Measurements from ENCODE around the gene ELF1.
A peak's percentile ranks its signal among the peaks of the same experiment; 100 is the strongest.
"Not testable (repeated sequence)": the region's sequence is repeated elsewhere in the genome, so short reads cannot be mapped to it uniquely, and the experiment has no call there.

ELF1 gene

GRCh38 chr13:40940841-40941240 lies 78.3 kb downstream of the ELF1 start:
- no peak for DNase-seq (ENCODE audit: low spot score)

GRCh38 chr13:40933508-40934204 lies 85.5 kb downstream of the ELF1 start:
- no peak for DNase-seq (ENCODE audit: low spot score)

- DNase-seq (ENCODE audit: low spot score): no peak
Observed at GRCh38 chr13:40932252-40932651, 86.9 kb downstream of the ELF1 start.

- DNase-seq (ENCODE audit: low spot score): no peak
Observed at GRCh38 chr13:40931719-40932118, 87.4 kb downstream of the ELF1 start.

DNA sequence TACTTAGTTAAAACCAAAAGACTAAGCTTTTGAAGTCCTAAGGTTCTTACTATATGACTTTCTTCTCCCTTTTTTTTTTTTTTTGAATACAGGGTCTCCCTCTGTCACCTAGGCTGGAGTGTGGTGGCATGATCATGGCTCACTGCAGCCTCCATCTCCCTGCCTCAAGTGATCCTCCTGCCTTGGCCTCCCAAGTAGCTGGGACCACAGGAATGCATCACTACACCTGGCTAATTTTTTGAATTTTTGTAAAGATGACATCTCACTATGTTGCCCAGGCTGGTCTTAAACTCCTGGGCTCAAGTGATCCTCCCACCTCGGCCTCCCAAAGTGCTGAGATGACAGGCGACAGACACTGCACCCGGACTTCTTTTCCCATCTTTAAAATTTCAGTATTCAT lies 89.2 kb downstream of the ELF1 start:
- not testable (repeated sequence) for DNase-seq (ENCODE audit: low spot score)

DNA sequence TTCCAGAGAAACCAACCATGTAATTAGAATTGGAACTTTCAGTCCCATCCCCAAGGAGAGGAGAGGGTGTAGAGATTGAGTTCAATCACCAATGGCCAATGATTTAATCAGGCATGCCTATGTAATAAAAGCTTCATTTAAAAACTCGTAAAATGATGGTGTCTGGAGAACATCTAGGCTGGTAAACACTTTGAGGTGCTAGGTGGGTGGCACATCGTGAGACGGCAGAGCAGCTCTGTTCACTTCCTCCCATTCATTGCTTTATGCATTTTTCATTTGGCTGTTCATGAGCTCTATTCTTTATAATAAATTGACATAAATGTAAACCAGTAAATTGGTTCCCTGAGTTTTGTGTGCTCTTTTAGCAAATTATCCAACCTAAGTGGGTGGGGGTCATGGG lies 90.1 kb downstream of the ELF1 start:
- no peak for DNase-seq (ENCODE audit: low spot score)

GRCh38 chr13:40927929-40928328 lies 91.2 kb downstream of the ELF1 start:
- no peak for DNase-seq (ENCODE audit: low spot score)

GRCh38 chr13:40923867-40924266 lies 95.2 kb downstream of the ELF1 start:
- peak; percentile 30 for DNase-seq (ENCODE audit: low spot score)

GRCh38 chr13:40922437-40923040 lies 96.6 kb downstream of the ELF1 start:
- DNase-seq (ENCODE audit: low spot score): no peak

DNA sequence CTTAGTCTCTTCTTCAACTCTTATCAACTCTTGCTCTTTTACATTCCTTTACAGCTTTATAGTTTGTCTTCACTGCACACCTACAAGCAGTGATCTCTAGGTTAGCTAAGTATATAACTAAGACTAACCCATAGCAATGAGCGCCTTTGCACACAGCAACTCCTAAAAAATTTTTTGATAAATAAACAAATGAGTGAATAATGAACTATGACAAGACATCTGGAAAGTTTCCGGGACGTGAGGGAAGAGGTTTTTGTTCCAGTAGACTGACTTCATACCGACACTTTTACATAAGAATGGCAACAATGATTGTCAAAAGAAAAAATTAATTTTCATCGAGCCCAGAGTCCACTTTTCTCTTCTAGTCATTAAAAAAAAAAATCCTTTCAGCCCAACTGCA lies 98.3 kb downstream of the ELF1 start:
- DNase-seq (ENCODE audit: low spot score): no peak

DNA sequence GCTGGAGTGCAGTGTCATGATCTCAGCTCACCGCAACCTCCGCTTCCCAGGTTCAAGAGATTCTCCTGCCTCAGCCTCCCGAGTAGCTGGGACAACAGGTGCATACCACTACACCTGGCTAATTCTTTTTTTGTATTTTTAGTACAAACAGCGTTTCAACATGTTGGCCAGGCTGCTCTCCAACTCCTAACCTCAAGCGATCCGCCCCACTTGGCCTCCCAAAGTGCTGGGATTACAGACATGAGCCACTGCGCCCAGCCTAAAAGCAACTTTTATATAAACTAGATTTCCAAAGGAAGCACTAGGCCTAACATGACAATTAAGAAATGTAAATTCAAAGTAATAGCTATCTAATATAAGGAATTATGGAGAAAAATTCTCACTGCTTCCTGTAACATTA lies 99.2 kb downstream of the ELF1 start:
- not testable (repeated sequence) for DNase-seq (ENCODE audit: low spot score)

- no peak for DNase-seq (ENCODE audit: low spot score)
Observed at GRCh38 chr13:40916207-40916998, 102.7 kb downstream of the ELF1 start.

GRCh38 chr13:40914863-40915262 lies 104.3 kb downstream of the ELF1 start:
- not testable (repeated sequence) for DNase-seq (ENCODE audit: low spot score)

GRCh38 chr13:40911341-40911740 lies 107.8 kb downstream of the ELF1 start:
- no peak for DNase-seq (ENCODE audit: low spot score)

DNA sequence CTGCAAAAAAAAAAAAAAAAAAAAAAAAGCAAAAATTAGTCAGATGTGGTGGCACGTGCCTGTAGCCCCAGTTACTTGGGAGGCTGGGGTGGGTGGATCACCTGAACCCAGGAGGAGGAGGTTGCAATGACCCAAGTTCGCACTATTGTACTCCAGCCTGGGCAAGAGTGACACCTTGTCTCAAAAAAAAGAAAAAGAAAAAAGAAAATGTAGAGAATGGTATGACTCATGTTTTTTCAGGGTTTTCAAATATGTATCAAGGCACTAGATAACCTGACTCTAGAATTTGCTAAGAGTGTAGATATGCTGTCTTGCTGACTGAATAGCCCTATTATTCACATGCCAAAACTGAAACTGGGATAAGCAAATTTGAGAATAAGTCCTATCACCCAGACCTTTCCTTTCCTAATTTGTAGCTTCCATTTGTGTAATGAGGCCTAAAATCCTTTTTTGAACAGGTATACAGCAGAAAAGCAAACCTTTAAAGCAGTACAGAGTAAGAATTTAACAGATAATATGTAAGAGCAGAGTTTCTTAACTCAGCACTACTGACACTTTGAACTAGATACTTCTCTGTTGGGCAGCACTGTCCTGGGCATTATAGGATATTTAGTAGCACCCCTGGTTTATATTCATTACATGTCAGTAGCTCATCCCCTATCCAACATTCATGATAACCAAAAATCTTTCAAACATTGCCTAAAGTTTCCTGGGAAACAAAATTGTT lies 108.6 kb downstream of the ELF1 start:
- DNase-seq (ENCODE audit: low spot score): peak; percentile 30

DNA sequence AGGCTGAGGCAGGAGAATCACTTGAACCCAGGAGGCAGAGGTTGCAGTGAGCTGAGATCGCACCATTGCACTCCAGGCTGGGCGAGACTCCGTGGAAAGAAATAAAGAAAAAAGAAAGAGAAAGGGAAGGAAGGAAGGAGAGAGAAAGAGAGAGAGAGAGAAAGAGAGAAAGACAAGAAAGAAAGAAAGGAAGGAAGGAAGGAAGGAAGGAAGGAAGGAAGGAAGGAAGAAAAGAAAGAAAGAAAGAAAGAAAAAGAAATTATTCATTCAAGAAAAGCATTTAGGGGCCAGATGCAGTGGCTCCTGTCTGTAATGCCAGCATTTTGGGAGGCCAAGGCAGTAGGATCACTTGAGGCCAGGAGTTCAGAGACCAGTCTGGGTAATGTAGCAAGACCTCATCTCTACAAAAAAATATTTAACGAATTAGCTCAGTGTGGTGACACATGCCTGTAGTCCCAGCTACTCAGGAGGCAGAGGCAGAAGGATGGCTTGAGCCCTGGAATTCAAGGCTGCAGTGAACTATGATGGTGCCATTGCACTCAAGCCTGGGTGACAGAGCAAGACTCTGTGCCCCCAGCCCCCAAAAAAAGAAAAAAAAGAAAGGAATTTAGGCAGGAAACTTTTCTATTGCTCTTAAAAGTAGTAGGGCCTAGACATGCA lies 109.4 kb downstream of the ELF1 start:
- not testable (repeated sequence) for DNase-seq (ENCODE audit: low spot score)

GRCh38 chr13:40908546-40908945 lies 110.6 kb downstream of the ELF1 start:
- peak; percentile 61 for DNase-seq (ENCODE audit: low spot score)

GRCh38 chr13:40901032-40901431 lies 118.1 kb downstream of the ELF1 start:
- DNase-seq (ENCODE audit: low spot score): not testable (repeated sequence)

DNA sequence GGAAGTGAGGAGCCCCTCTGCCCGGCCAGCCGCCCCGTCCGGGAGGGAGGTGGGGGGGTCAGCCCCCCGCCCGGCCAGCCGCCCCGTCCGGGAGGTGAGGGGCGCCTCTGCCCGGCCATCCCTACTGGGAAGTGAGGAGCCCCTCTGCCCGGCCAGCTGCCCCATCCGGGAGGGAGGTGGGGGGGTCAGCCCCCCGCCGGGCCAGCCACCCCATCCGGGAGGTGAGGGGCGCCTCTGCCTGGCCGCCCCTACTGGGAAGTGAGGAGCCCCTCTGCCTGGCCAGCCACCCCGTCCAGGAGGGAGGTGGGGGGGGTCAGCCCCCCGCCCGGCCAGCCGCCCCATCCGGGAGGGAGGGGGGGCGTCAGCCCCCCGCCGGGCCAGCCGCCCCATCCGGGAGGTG lies 118.5 kb downstream of the ELF1 start:
- not testable (repeated sequence) for DNase-seq (ENCODE audit: low spot score)

DNA sequence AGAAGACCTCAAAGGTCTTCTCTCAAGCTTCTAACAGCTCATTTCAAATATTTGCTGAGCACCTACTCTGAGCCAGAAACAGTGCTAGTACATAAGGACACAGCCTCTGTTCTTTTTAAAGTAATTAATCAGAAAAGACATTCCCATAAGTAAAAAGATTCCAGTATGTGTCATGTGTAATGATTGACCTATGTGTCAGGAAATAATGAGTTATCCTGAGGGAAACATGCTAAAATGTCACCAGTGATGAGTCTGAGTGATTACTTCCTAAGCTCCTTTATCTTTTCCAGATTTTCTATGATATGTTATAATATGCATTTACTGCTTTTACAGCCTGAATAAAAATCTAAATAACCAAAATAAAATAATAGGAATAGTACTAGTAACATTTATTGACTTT lies 122.1 kb downstream of the ELF1 start:
- no peak for DNase-seq (ENCODE audit: low spot score)

DNA sequence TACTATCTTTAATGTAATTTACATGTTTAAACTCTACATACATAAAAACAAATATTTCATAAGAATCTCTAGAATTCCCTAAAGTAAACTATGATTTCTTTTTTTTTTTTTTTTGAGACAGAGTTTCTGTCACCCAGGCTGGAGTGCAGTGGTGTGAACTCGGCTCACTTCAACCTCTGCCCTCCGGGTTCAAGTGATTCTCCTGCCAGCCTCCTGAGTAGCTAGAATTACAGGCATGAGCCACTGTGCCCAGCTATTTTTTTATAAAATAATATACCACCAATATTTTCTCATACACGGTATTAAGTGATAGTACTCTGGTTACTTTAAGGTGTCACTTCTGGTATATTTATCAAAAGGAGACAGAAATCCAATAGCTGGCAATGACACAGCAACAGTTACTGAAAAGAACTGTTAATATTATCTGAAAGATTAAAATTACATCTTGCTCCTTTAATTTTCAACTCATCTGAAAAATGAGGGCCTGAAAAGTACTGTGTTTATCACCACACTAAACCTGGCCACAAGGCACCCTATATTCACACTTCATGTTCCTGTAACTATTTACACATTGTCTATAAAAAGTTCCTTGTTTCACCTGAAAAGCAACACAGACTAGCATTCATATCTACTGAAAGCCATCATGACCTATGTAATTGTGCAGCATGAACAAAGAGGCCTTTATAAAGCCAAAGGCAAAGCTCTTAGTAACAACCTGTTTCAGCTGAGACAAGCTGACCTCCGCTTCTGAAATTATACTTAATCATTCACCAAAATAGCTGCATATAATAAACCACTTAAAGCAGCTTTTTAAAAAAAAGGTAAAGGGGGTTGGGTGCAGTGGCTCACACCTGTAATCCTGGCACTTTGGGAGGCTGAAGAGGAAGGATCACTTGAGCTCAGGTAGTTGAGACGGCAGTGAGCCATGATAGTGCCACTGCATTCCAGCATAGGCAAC lies 123.6 kb downstream of the ELF1 start:
- DNase-seq (ENCODE audit: low spot score): peak; percentile 46

All from hematopoietic multipotent progenitor cell treated with erythropoietin and hydrocortisone succinate and interleukin-3 and kit ligand, for 15 days (in vitro differentiated cells).